COLO829 (cell line): Measurements from ENCODE around the gene PLS3.

Experiments used
- DNase-seq: peaks from one replicate; pipeline ENCODE4 v3.0.0; 2012; ENCODE audit warnings: low spot score

PLS3 gene

GRCh38 chrX:115693476-115693875 lies 132.5 kb downstream of the PLS3 start:
- DNase-seq, result no peak

- no peak for DNase-seq
Measured at GRCh38 chrX:115694028-115694427, 133.1 kb downstream of the PLS3 start.

- DNase-seq, result no peak
Measured at GRCh38 chrX:115696039-115696438, 135.1 kb downstream of the PLS3 start.

DNA sequence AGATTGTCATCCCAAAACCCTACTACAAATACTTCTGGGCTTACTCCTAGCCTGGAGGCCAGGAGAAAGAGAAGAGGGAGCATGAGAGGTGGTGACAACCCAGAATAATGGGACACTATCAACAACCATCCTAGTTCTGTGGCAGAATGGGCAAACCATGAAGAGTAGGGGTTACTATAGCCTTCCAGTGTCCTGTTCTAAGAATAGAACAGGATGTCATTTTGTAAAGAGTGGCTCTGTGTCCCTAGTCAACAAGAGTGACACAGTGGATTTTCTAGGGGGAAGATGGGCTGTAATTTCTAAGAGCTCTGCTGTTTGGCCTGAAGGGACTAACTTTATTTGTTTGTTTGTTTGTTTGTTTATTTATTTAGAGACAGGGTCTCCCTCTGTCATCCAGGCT lies 136.0 kb downstream of the PLS3 start:
- DNase-seq, result no peak

DNA sequence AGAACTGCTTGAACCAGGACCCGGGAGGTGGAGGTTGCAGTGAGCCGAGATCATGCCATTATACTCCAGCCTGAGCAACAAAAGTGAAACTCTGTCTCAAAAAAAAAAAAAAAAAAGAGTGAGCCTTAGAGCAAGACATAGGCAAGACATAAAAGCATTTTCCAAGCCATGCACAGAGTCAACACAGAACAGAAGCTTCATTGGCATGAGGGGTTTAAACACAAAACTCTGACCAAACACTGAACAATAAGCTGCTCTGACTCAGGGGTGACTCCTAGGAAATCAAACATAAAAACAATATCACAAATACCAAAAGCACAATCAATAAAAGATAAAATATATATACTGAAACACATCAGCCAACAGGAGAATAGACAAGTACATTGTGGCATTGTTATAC lies 136.8 kb downstream of the PLS3 start:
- no peak for DNase-seq
